Calu3 (cell line): ENCODE data around the gene PDLIM3. TPM values are rescaled to one million over a fixed set of nuclear protein-coding genes. Genes with fewer than 3 reads are reported as not detected.

ENCODE experiments used
- BruUV-seq: library from RNA; stranded (reverse); fragments of 400-500 nt; replicated peaks from 2 replicates; lab custom pipeline; 2021; lab: Mats Ljungman, UMichigan
- CTCF ChIA-PET: fragments of 300-600 bp; sonication (Branson Sonifier 250); formaldehyde crosslinking; loops from one replicate; lab custom pipeline; 2022; ENCODE audit warnings: antibody characterized with exemption; lab: Charles Lee
- DNase-seq: peaks from one replicate; pipeline ENCODE4 v3.0.0; 2022
- H3K27ac Mint-ChIP-seq: one replicate; pipeline ENCODE4 v1.8.0; 2022; ENCODE audit warnings: mixed read lengths; ENCODE audit not compliant: unreplicated experiment
- H3K27me3 Mint-ChIP-seq: one replicate; pipeline ENCODE4 v1.8.0; 2022; ENCODE audit warnings: mixed read lengths; ENCODE audit not compliant: unreplicated experiment
- H3K36me3 Mint-ChIP-seq: one replicate; pipeline ENCODE4 v1.8.0; 2022; ENCODE audit warnings: mild to moderate bottlenecking, moderate library complexity, mixed read lengths; ENCODE audit not compliant: insufficient read depth, unreplicated experiment
- H3K4me1 Mint-ChIP-seq: one replicate; pipeline ENCODE4 v1.8.0; 2022; ENCODE audit warnings: mild to moderate bottlenecking, low read depth, mixed read lengths; ENCODE audit not compliant: unreplicated experiment
- H3K4me3 Mint-ChIP-seq: one replicate; pipeline ENCODE4 v1.8.0; 2022; ENCODE audit warnings: mild to moderate bottlenecking, low read depth, moderate library complexity, mixed read lengths; ENCODE audit not compliant: unreplicated experiment
- H3K9me3 Mint-ChIP-seq: one replicate; pipeline ENCODE4 v1.8.0; 2022; ENCODE audit warnings: low read depth, mixed read lengths; ENCODE audit not compliant: unreplicated experiment
- intact Hi-C: fragments of 100-400 bp; cut with micrococcal nuclease; formaldehyde crosslinking; loops from one replicate; pipeline ENCODE4 v1.10.0; 2022; ENCODE audit not compliant: unreplicated experiment
- total RNA-seq: library from RNA; stranded (reverse); gene quantifications from 2 replicates; pipeline ENCODE4 v1.2.3, GENCODE V29; 2022
- TF ChIP-seq, protein P1 (sequence below): fragments of 200-600 bp; IDR thresholded peaks from one replicate; pipeline ENCODE4 v1.8.0; 2022; ENCODE audit warnings: antibody characterized with exemption; ENCODE audit not compliant: unreplicated experiment

PDLIM3 gene
- total RNA-seq, 1 experiment from 2014 or later: 0.50 TPM

DNA sequence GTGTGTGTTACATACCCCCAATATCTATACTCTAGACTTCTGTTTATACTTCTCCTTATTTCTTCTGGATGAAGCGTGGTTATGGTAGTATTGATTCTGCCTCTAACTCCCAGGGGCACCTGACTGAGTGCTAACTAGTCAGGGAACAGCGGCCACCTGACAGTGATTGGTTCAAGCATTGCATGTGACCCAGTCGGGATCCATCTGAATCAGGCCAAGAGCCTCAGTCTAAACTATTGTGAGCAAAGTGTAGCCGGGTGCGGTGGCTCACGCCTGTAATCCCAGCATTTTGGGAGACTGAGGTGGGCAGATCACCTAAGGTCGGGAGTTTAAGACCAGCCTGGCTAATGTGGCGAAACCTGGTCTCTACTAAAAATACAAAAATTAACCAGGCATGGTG is 73.7 kb downstream of the PDLIM3 start:
- CTCF ChIA-PET: no interaction called here
- no TSS peak for BruUV-seq

DNA sequence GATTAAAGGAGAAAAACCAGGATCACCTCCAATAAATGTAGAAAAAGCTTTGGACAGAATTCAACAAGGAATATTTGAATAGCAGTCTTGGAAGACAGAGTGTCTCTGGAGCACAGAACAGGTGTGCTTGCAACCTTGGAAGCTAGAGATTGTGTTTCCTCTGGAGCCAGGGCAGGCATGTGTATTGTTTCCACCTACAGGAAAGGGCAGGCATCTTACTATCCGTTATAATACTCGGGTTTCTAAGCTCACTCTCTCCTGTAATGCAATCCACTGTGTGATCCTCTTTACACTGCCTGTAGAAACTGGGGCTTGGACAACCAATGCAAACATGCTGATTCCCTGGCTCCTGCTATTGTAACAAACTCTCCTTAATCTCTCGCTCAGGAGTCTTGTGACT is 78.2 kb downstream of the PDLIM3 start:
- Mint-ChIP-seq H3K27me3 (no peaks in the 10 kb centered on the region), H3K9me3 (no peaks in the 10 kb centered on the region), H3K36me3 (no peaks in the 10 kb centered on the region), H3K27ac (no peak overlapping the region), H3K4me1 (no peaks in the 10 kb centered on the region), H3K4me3 (no peak overlapping the region)
- no peak for DNase-seq
- TF ChIP-seq, protein P1, sequence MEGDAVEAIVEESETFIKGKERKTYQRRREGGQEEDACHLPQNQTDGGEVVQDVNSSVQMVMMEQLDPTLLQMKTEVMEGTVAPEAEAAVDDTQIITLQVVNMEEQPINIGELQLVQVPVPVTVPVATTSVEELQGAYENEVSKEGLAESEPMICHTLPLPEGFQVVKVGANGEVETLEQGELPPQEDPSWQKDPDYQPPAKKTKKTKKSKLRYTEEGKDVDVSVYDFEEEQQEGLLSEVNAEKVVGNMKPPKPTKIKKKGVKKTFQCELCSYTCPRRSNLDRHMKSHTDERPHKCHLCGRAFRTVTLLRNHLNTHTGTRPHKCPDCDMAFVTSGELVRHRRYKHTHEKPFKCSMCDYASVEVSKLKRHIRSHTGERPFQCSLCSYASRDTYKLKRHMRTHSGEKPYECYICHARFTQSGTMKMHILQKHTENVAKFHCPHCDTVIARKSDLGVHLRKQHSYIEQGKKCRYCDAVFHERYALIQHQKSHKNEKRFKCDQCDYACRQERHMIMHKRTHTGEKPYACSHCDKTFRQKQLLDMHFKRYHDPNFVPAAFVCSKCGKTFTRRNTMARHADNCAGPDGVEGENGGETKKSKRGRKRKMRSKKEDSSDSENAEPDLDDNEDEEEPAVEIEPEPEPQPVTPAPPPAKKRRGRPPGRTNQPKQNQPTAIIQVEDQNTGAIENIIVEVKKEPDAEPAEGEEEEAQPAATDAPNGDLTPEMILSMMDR: no peak
- no TSS peak for BruUV-seq
- intact Hi-C loops: no loop called here
- CTCF ChIA-PET: no interaction called here

More for the DNA sequence above, 73.7 kb downstream of the PDLIM3 start:
- no peak for DNase-seq
- intact Hi-C loops: no loop called here
- Mint-ChIP-seq H3K4me3 (no peak overlapping the region), H3K9me3 (no peaks in the 10 kb centered on the region), H3K27me3 (peaks cover 10% of the 10 kb centered on the region), H3K4me1 (no peaks in the 10 kb centered on the region), H3K27ac (no peak overlapping the region), H3K36me3 (no peaks in the 10 kb centered on the region)
- TF ChIP-seq, protein P1: no peak

DNA sequence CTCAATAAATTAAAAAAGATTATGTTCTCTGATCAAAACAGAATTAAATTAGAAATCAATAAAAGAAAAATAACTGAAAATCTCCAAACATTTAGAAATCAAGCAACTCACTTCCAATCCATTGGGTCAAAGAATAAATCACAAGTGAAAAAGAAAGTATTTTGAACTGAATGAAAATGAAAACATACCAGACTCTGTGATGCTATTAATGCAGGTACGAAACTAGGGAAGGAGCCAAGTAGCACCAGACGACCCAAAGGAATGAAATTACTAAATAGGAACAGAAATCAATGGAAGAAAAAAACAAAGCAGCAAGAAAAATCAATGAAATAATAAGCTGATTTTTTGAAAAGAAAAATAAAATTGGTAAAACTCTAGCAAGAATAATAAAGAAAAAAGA is 79.2 kb downstream of the PDLIM3 start:
- DNase-seq: no peak
- CTCF ChIA-PET: no interaction called here
- H3K27me3 Mint-ChIP-seq: no peaks in the 10 kb centered on the region
- no peaks in the 10 kb centered on the region for H3K36me3 Mint-ChIP-seq
- H3K27ac Mint-ChIP-seq: no peak overlapping the region
- H3K4me1 Mint-ChIP-seq: no peaks in the 10 kb centered on the region
- no TSS peak for BruUV-seq
- intact Hi-C loops: no loop called here
- TF ChIP-seq, protein P1: no peak
- H3K9me3 Mint-ChIP-seq: no peaks in the 10 kb centered on the region
- H3K4me3 Mint-ChIP-seq: no peak overlapping the region

Other genes with a start within 250 kb of the PDLIM3 start
- gene LRP2BP, start 139.6 kb downstream of the PDLIM3 start, total RNA-seq: 0.47 and 0.49 TPM in 2 replicates
- 3.6 and 4.4 TPM in 2 replicates for gene ANKRD37, start 138.7 kb downstream of the PDLIM3 start, total RNA-seq
- 11.8 and 14.8 TPM in 2 replicates for gene UFSP2, start 109.5 kb downstream of the PDLIM3 start, total RNA-seq
- gene CCDC110, start 63.8 kb downstream of the PDLIM3 start, total RNA-seq: not detected in 2 replicates